ENCODE data around the gene SLC12A9. TPM values are rescaled to one million over a fixed set of nuclear protein-coding genes. Genes with fewer than 3 reads are reported as not detected.

The SLC12A9 gene
- total and polyA plus RNA-seq, 2 of the 8 experiments (the other 6 are each of a cell fraction or from before 2014, with no cell fraction given): 31.4 to 40.1 TPM

DNA sequence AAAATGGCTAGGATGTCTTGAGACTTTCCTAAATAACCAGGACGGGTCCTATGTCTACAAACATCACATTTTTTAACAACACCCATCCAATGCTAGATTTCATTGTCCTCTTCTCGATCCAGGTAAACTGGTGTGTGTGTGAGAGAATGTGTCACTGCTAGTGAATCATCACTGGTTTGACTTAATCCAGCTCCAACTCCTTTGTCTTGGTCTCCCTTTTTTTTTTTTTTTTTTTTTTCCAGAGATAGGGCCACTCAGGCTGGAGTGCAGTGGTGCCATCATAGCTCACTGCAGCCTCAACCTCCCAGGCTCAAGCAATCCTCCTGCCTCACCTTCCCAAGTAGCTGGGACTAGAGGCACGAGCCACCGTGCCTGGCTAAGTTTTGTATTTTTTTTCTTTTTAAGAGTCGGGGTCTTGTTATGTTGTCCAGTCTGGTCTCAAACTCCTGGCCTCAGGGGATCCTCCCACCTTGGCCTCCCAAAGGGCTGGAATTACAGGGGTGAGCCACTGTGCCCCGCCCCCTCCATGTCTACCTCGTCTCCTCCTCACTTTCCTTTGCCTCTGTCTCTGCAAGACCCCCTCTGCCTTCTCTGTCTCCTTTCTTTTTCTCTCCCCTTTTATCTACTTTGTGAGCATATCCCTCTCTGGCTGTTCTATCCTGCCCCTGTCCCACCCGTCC, 39.2 kb downstream of the SLC12A9 start (continued):
- TF ChIP-seq, protein P1, sequence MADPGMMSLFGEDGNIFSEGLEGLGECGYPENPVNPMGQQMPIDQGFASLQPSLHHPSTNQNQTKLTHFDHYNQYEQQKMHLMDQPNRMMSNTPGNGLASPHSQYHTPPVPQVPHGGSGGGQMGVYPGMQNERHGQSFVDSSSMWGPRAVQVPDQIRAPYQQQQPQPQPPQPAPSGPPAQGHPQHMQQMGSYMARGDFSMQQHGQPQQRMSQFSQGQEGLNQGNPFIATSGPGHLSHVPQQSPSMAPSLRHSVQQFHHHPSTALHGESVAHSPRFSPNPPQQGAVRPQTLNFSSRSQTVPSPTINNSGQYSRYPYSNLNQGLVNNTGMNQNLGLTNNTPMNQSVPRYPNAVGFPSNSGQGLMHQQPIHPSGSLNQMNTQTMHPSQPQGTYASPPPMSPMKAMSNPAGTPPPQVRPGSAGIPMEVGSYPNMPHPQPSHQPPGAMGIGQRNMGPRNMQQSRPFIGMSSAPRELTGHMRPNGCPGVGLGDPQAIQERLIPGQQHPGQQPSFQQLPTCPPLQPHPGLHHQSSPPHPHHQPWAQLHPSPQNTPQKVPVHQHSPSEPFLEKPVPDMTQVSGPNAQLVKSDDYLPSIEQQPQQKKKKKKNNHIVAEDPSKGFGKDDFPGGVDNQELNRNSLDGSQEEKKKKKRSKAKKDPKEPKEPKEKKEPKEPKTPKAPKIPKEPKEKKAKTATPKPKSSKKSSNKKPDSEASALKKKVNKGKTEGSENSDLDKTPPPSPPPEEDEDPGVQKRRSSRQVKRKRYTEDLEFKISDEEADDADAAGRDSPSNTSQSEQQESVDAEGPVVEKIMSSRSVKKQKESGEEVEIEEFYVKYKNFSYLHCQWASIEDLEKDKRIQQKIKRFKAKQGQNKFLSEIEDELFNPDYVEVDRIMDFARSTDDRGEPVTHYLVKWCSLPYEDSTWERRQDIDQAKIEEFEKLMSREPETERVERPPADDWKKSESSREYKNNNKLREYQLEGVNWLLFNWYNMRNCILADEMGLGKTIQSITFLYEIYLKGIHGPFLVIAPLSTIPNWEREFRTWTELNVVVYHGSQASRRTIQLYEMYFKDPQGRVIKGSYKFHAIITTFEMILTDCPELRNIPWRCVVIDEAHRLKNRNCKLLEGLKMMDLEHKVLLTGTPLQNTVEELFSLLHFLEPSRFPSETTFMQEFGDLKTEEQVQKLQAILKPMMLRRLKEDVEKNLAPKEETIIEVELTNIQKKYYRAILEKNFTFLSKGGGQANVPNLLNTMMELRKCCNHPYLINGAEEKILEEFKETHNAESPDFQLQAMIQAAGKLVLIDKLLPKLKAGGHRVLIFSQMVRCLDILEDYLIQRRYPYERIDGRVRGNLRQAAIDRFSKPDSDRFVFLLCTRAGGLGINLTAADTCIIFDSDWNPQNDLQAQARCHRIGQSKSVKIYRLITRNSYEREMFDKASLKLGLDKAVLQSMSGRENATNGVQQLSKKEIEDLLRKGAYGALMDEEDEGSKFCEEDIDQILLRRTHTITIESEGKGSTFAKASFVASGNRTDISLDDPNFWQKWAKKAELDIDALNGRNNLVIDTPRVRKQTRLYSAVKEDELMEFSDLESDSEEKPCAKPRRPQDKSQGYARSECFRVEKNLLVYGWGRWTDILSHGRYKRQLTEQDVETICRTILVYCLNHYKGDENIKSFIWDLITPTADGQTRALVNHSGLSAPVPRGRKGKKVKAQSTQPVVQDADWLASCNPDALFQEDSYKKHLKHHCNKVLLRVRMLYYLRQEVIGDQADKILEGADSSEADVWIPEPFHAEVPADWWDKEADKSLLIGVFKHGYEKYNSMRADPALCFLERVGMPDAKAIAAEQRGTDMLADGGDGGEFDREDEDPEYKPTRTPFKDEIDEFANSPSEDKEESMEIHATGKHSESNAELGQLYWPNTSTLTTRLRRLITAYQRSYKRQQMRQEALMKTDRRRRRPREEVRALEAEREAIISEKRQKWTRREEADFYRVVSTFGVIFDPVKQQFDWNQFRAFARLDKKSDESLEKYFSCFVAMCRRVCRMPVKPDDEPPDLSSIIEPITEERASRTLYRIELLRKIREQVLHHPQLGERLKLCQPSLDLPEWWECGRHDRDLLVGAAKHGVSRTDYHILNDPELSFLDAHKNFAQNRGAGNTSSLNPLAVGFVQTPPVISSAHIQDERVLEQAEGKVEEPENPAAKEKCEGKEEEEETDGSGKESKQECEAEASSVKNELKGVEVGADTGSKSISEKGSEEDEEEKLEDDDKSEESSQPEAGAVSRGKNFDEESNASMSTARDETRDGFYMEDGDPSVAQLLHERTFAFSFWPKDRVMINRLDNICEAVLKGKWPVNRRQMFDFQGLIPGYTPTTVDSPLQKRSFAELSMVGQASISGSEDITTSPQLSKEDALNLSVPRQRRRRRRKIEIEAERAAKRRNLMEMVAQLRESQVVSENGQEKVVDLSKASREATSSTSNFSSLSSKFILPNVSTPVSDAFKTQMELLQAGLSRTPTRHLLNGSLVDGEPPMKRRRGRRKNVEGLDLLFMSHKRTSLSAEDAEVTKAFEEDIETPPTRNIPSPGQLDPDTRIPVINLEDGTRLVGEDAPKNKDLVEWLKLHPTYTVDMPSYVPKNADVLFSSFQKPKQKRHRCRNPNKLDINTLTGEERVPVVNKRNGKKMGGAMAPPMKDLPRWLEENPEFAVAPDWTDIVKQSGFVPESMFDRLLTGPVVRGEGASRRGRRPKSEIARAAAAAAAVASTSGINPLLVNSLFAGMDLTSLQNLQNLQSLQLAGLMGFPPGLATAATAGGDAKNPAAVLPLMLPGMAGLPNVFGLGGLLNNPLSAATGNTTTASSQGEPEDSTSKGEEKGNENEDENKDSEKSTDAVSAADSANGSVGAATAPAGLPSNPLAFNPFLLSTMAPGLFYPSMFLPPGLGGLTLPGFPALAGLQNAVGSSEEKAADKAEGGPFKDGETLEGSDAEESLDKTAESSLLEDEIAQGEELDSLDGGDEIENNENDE (IDR thresholded peaks at IDR 0.05; ENCODE audit: insufficient replicate concordance, low read length): no peak
- TF ChIP-seq CHD1 (IDR thresholded peaks at IDR 0.05; ENCODE audit: low read depth, low read length): no peak
- TF ChIP-seq BACH1 (IDR thresholded peaks at IDR 0.05; ENCODE audit: low read length): no peak
- no peak for TF ChIP-seq JUND (IDR thresholded peaks at IDR 0.05; ENCODE audit: low read length)
- TF ChIP-seq RBBP5 (IDR thresholded peaks at IDR 0.05; ENCODE audit: borderline replicate concordance, low read depth, low read length): no peak
